Stomach (tissue), 9 donors: Measurements from ENCODE around the gene ACSL5. TPM values are rescaled to one million over a fixed set of nuclear protein-coding genes. Genes with fewer than 3 reads are reported as not detected.

Source experiments
- DNase-seq, 2 donors: peaks; one replicate each; pipeline versions ENCODE4 v3.0.0 to v3.0.0-alpha.2; 2013 to 2019
- H3K27ac ChIP-seq, 5 donors: fragments of 200-600 bp in 4 of 5; sonication (generic) in 4 of 5; one replicate each; pipeline ENCODE4 v1.5.1; 2013 to 2019; ENCODE audit warnings: mild to moderate bottlenecking in 1 of 5, moderate library complexity in 1 of 5
- H3K27me3 ChIP-seq, 3 donors: fragments of 200-600 bp; sonication (generic); one replicate each; pipeline ENCODE4 v1.5.1; 2017 to 2019; ENCODE audit warnings: mixed run types in 1 of 3
- H3K36me3 ChIP-seq, 4 donors: fragments of 200-600 bp; sonication (generic); 1 replicate in 3 of 4; 2 replicates in 1 of 4; pipeline ENCODE4 v1.5.1; 2016 to 2019
- H3K4me1 ChIP-seq, 4 donors: fragments of 200-600 bp; sonication (generic); one replicate each; pipeline ENCODE4 v1.5.1; 2016 to 2019
- H3K4me3 ChIP-seq, 4 donors: fragments of 200-600 bp; sonication (generic) in 3 of 4; one replicate each; pipeline ENCODE4 v1.5.1; 2016 to 2019; ENCODE audit warnings: mild to moderate bottlenecking in 1 of 4
- H3K9me3 ChIP-seq, 4 donors: fragments of 200-600 bp; sonication (generic); one replicate each; pipeline ENCODE4 v1.5.1; 2016 to 2019
- EP300 ChIP-seq: sonication (generic); formaldehyde crosslinking; IDR thresholded peaks from one replicate; pipeline ENCODE4 v1.6.1; 2017; ENCODE audit warnings: antibody characterized with exemption
- POLR2A ChIP-seq, 4 donors: fragments of 450-650 bp; IDR thresholded peaks; one replicate each; pipeline ENCODE4 v1.6.1; 2016; ENCODE audit warnings: antibody characterized with exemption in 4 of 4, control low read depth in 2 of 4, mild to moderate bottlenecking in 1 of 4, moderate library complexity in 1 of 4
- POLR2AphosphoS5 ChIP-seq, 3 donors: sonication (generic); formaldehyde crosslinking; IDR thresholded peaks; one replicate each; pipeline ENCODE4 v1.6.1; 2016; ENCODE audit warnings: antibody characterized with exemption in 3 of 3
- WGBS, 5 donors: extraction: QIAGEN DNeasy Blood & Tissue Kit in 3 of 5; methylation state at CpG; one replicate each; pipeline versions ENCODE4 v1.1.5 to v1.1.7; 2013 to 2018; 5-methylcytosine and 5-hydroxymethylcytosine counted together
- intact Hi-C: fragments of 100-400 bp; cut with DNase I; formaldehyde crosslinking; loops from one replicate; pipeline ENCODE4 v1.15.1; 2023; ENCODE audit warnings: low total_unique reads
- polyA plus RNA-seq, 3 donors: library from polyadenylated mRNA; stranded (reverse); fragments of 200-250 nt; gene quantifications; one replicate each; pipeline ENCODE4 v1.2.3, GENCODE V29; 2013
- total RNA-seq, 5 donors: library from RNA; depleted of rRNA; stranded (reverse); fragments of >200 nt; gene quantifications; one replicate each; pipeline versions ENCODE4 v1.1.0 to v1.2.3, GENCODE V29; 2014 to 2016
- TF ChIP-seq, protein P1 (sequence below), 7 experiments: fragments of 450-650 bp in 4 of 7; fragments of 200-600 bp in 3 of 7; sonication (generic) in 3 of 7; IDR thresholded peaks; one replicate each; pipeline ENCODE4 v1.5.1; 2016 to 2019; ENCODE audit warnings: antibody characterized with exemption in 7 of 7, control low read depth in 2 of 7, mild to moderate bottlenecking in 1 of 7
- donor health status: healthy with polysubstance abuse.
- donor health status: Bipolar disorder and iron deficiency.
- donor health status: healthy.

Gene ACSL5
- total and polyA plus RNA-seq, 8 donors: 4.9 to 144 (median 16.6) TPM

DNA sequence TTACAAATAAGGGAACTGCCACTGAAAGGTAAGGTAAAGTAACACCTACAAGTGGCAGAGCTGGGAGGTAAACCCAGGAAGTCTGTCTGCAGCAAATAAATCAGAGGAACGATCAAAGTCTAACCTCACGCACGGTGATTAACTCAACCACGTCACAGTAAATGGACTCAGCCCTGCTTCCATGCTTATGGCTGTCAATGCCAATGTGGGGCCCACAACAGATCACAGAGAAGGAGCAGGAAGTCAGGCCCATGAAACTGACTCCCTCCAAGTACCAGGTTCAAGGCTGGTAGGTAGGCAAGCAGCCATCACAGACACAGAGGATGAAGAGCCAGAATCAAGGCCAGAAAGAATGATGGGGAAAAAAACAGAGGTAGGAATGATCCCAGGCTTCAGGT lies 38.0 kb upstream of the ACSL5 start:
- DNase-seq: peak in 1 of 2 donors; percentile 76
- Histone ChIP-seq H3K27ac (peak overlapping the region in 4 of 5 donors; percentile 6 to 78 (median 52)), H3K4me1 (peaks cover 10 to 25% (median 15%) of the 10 kb centered on the region in 4 donors), H3K9me3 (no peaks in the 10 kb centered on the region), H3K27me3 (no peaks in the 10 kb centered on the region), H3K36me3 (no peaks in the 10 kb centered on the region), H3K4me3 (no peak overlapping the region)
- peak in 1 of 3 donors; percentile 4 for TF ChIP-seq POLR2AphosphoS5 (IDR thresholded peaks at IDR 0.05)
- TF ChIP-seq, protein P1, sequence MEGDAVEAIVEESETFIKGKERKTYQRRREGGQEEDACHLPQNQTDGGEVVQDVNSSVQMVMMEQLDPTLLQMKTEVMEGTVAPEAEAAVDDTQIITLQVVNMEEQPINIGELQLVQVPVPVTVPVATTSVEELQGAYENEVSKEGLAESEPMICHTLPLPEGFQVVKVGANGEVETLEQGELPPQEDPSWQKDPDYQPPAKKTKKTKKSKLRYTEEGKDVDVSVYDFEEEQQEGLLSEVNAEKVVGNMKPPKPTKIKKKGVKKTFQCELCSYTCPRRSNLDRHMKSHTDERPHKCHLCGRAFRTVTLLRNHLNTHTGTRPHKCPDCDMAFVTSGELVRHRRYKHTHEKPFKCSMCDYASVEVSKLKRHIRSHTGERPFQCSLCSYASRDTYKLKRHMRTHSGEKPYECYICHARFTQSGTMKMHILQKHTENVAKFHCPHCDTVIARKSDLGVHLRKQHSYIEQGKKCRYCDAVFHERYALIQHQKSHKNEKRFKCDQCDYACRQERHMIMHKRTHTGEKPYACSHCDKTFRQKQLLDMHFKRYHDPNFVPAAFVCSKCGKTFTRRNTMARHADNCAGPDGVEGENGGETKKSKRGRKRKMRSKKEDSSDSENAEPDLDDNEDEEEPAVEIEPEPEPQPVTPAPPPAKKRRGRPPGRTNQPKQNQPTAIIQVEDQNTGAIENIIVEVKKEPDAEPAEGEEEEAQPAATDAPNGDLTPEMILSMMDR (IDR thresholded peaks at IDR 0.05): no peak
- 18 to 40% (median 30%) methylated on average over 4 of the region's 4 CpGs for WGBS, 5 donors
- intact Hi-C loops: no loop called here

DNA sequence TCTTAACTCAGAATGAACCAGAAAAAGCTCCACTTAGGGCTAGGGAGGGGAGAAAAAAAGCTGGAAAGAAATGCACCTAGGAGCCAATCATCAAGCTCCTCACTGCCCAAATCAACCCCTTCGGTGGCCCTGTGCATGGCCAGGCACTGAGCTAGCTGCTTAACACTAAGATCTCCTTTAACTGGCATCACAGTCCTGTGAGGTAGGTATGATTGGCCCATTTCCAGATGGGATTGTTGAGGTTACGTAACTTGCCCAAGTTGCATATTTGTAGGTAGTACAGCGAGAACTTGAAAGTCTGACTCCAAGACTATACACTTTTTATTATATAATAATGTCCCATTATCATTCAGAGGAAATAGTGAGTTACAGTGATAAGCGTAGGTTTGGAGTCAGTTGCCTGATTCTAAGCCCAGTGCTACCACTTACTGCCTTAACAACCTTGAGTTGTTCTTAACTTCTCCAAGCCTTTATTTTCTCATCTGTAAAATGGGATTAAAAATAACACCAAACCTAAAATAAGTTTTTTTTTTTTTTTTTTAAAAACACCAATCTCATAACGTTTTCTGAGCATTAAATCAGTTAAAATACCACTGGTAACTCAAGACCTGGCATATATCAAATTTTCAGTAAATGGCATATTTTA lies 37.2 kb upstream of the ACSL5 start:
- DNase-seq: no peak
- Histone ChIP-seq H3K9me3 (no peaks in the 10 kb centered on the region), H3K27ac (peak overlapping the region in 3 of 5 donors; percentile 37 to 78 (median 67)), H3K27me3 (no peaks in the 10 kb centered on the region), H3K4me3 (no peak overlapping the region), H3K36me3 (no peaks in the 10 kb centered on the region), H3K4me1 (peaks cover 9 to 20% (median 14%) of the 10 kb centered on the region in 4 donors)
- intact Hi-C loops: no loop called here
- TF ChIP-seq, protein P1 (IDR thresholded peaks at IDR 0.05): no peak
- TF ChIP-seq POLR2AphosphoS5 (IDR thresholded peaks at IDR 0.05) (no peak), POLR2A (IDR thresholded peaks at IDR 0.05) (no peak), EP300 (no peak)
- WGBS, 5 donors: 62 to 83% (median 75%) methylated on average over 5 of the region's 5 CpGs

DNA sequence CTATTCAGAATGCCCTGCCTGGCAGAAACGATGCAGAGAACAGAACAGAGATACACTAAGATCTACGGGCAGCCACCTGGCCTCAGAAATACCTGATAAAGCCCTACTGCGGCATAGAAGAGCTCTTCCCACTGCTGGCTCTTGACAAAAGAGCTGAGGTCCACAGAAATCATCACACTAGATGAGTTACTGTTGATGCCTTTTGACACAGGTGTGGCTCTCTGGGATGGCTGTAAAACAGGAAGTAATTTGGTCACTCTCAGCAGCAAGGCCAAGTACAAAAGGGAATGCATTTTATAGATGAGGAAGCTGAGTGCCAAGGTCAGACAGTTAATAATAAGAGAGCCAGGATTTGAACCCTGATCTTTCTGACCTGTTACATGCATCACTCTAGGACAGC lies 35.0 kb upstream of the ACSL5 start:
- TF ChIP-seq POLR2A (IDR thresholded peaks at IDR 0.05) (no peak), EP300 (no peak)
- TF ChIP-seq, protein P1 (IDR thresholded peaks at IDR 0.05): no peak
- WGBS, 5 donors: 86 to 89% (median 89%) methylated on average over 3 of the region's 3 CpGs
- no peak overlapping the region for H3K27ac ChIP-seq

DNA sequence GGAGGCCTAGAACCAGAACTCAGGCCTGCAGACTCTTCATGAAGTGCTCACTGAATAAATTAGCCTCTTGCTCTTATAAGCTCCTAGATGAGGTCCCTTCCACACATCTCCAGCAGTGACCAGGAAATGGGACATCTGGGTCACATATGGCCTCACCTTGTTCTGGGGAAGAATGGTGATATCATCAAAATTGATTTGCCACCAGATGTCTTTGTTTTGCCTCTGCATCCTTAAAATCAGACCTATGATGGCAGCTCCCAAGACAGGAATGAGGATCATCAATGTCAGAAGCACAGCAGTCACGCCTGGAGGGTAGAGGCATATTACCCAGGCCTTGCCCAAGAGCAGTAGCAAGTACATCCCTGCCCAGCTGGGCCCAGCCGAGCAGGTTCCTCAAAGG lies 33.3 kb upstream of the ACSL5 start:
- Histone ChIP-seq H3K27me3 (no peaks in the 10 kb centered on the region), H3K4me1 (peaks cover 3 to 11% (median 8%) of the 10 kb centered on the region in 4 donors), H3K36me3 (no peaks in the 10 kb centered on the region), H3K9me3 (no peaks in the 10 kb centered on the region), H3K4me3 (no peak overlapping the region), H3K27ac (no peak overlapping the region)
- WGBS, 5 donors: 84 to 95% (median 92%) methylated on average over 2 of the region's 2 CpGs
- intact Hi-C loops: no loop called here
- TF ChIP-seq POLR2AphosphoS5 (IDR thresholded peaks at IDR 0.05) (no peak), EP300 (no peak), POLR2A (IDR thresholded peaks at IDR 0.05) (no peak)
- TF ChIP-seq, protein P1 (IDR thresholded peaks at IDR 0.05): no peak
- DNase-seq: no peak

More for the DNA sequence above, 35.0 kb upstream of the ACSL5 start:
- no peak overlapping the region for H3K4me3 ChIP-seq
- no peak for DNase-seq
- no peaks in the 10 kb centered on the region for H3K9me3 ChIP-seq
- H3K27me3 ChIP-seq: no peaks in the 10 kb centered on the region
- peaks cover 3 to 13% (median 8%) of the 10 kb centered on the region in 4 donors for H3K4me1 ChIP-seq
- intact Hi-C loops: no loop called here
- no peaks in the 10 kb centered on the region for H3K36me3 ChIP-seq
